Suprapubic skin (tissue), 4 donors: ENCODE measurements around the gene ABLIM3.

Experiments used
- CTCF ChIP-seq, 2 donors: fragments of 200-600 bp in 1 of 2; fragments of 450-650 bp in 1 of 2; sonication (generic) in 1 of 2; IDR thresholded peaks; one replicate each; pipeline ENCODE4 v1.5.1; 2016 to 2019; ENCODE audit warnings: antibody characterized with exemption in 2 of 2, mild to moderate bottlenecking in 1 of 2, moderate library complexity in 1 of 2
- EP300 ChIP-seq: sonication (generic); formaldehyde crosslinking; IDR thresholded peaks from one replicate; pipeline ENCODE4 v1.6.1; 2017; ENCODE audit warnings: antibody characterized with exemption
- POLR2A ChIP-seq, 2 donors: fragments of 450-650 bp; IDR thresholded peaks; one replicate each; pipeline ENCODE4 v1.6.1; 2017; ENCODE audit warnings: antibody characterized with exemption in 2 of 2, mild to moderate bottlenecking in 2 of 2, moderate library complexity in 2 of 2
- POLR2AphosphoS5 ChIP-seq, 3 donors: sonication (generic); formaldehyde crosslinking; IDR thresholded peaks; one replicate each; pipeline ENCODE4 v1.6.1; 2017; ENCODE audit warnings: antibody characterized with exemption in 3 of 3

DNA sequence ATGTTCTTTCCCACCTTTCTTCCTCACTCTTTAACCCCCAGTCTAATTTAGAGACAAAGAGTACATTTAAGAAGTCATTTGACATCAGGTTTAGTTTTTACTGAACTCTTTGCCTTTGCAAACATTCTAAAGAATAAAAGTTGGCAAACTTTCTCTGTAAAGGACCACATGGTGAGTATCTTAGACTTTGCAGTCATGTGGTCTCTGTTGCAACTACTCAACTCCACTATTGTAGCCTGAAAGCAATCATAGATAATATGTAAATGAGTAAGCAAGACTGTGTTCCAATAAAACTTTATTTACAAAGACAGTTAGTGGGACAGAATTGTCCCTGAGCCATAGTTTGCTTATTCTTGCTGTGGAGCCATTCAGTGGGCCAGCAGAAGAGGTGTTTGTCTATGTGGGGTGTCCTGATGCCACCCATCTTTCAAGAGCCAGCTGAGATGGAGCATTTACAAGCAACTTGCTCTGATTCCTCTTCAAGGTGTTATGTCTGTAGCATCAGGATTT is 25.4 kb downstream of the ABLIM3 start:
- TF ChIP-seq POLR2A (IDR thresholded peaks at IDR 0.05) (no peak), EP300 (no peak), CTCF (IDR thresholded peaks at IDR 0.05) (no peak), POLR2AphosphoS5 (IDR thresholded peaks at IDR 0.05) (no peak)
